Activated CD4-positive, alpha-beta T cell treated with anti-CD3 and anti-CD28 coated beads, Interleukin-2, amount 10 ng/mL, durations not matched to agents 7 days and 5 days (primary cell): Measurements from ENCODE around the gene IGFN1. TPM values are rescaled to one million over a fixed set of nuclear protein-coding genes. Genes with fewer than 3 reads are reported as not detected.

Source experiments
- CTCF ChIA-PET: fragments of 350-600 bp; sonication (Branson Sonifier 250); formaldehyde crosslinking; loops from one replicate; lab custom pipeline; 2021; ENCODE audit warnings: antibody characterized with exemption; lab: Charles Lee
- POLR2A ChIA-PET: fragments of 350-600 bp; sonication (Branson Sonifier 250); formaldehyde crosslinking; loops from one replicate; lab custom pipeline; 2021; ENCODE audit warnings: antibody characterized with exemption; lab: Charles Lee
- DNase-seq: peaks from one replicate; pipeline ENCODE4 v3.0.0-alpha.2; 2020
- H3K27ac Mint-ChIP-seq: one replicate; pipeline ENCODE4 v1.8.0; 2021; ENCODE audit warnings: mild to moderate bottlenecking, moderate library complexity, mixed read lengths
- H3K27me3 Mint-ChIP-seq: one replicate; pipeline ENCODE4 v1.8.0; 2021; ENCODE audit warnings: mixed read lengths
- H3K36me3 Mint-ChIP-seq: one replicate; pipeline ENCODE4 v1.8.0; 2021; ENCODE audit warnings: low read depth, mixed read lengths
- H3K4me1 Mint-ChIP-seq: one replicate; pipeline ENCODE4 v1.8.0; 2021; ENCODE audit warnings: mixed read lengths
- H3K4me3 Mint-ChIP-seq: one replicate; pipeline ENCODE4 v1.8.0; 2021; ENCODE audit warnings: mild to moderate bottlenecking, moderate library complexity, mixed read lengths
- H3K9me3 Mint-ChIP-seq: one replicate; pipeline ENCODE4 v1.8.0; 2021; ENCODE audit warnings: mixed read lengths
- total RNA-seq, 2 experiments: library from RNA; stranded (reverse); gene quantifications; one replicate each; pipeline ENCODE4 v1.2.3, GENCODE V29; 2021

The IGFN1 gene
- total RNA-seq, 2 experiments from 2014 or later = not detected

DNA sequence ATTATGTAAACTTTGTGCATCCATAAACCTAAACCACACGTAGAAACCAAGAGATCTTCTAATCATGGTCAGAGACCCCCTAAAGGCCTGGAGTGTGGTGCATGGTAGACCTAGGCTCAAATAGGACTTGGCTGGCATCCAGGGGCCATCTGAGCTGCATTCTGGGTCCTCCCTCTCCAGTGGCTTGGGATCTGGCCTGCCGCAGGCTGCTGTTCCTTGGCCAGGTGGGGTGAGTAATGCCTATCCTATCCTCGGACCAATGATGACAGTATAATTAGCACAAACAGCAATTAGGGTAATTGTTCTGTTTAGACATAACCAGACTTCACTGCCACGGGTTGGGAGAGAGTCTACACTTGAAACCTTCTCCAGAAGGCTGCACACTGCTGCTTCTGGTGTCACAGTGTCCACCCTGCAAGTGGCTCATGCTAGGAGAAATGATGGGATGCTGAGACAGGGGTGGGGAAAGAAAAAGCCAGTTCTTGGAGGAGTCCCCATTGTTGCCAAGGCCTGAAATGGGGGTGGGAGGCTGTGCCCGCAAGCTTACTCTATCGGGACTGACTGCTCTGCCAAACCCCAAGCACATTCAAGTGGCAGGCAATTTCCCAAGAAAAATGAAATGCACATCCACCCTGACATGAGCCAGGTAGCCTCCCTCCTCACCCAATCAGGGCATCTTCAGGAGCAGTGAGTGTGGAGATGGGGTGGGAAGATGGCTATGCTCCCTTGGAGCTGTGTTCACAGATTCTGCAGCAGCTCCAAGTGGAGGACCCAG, 80.2 kb downstream of the IGFN1 start:
- Mint-ChIP-seq H3K9me3 (no peaks in the 10 kb centered on the region), H3K4me1 (no peaks in the 10 kb centered on the region), H3K27ac (no peak overlapping the region), H3K4me3 (no peak overlapping the region), H3K27me3 (peaks cover 14% of the 10 kb centered on the region), H3K36me3 (no peaks in the 10 kb centered on the region)
- POLR2A ChIA-PET = no interaction called here
- no peak for DNase-seq
- CTCF ChIA-PET = interaction anchor here (1.0 to 1.4 kb wide), 2 partner anchors 11 to 20 kb away, joined by 3 read pairs; no protein-coding TSS in a partner anchor

DNA sequence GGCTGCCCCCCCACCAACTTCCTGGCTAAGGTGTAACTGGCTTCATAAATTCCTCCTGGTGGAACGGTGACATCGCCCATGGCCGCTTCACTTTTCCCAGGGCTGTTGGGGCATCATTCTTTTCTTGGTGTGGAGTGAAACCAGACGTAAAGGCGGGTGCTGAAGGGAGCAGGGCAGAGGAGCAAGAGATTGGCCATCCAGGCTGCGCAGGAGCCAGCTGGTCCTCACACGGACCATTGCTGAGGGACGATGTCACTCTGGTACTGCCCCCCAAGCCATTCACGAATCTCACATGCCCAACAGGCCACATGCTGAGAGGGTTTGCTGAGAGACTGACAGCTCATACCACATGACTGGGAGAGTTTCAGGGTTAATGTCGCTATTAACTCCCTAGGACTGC, 82.2 kb downstream of the IGFN1 start:
- H3K4me1 Mint-ChIP-seq = no peaks in the 10 kb centered on the region
- no peak for DNase-seq
- H3K4me3 Mint-ChIP-seq = no peak overlapping the region
- ChIA-PET POLR2A (no interaction called here), CTCF (interaction anchor here (0.6 kb wide), 1 partner anchor 177 kb away, joined by 3 read pairs; no protein-coding TSS in a partner anchor)
- H3K9me3 Mint-ChIP-seq = no peaks in the 10 kb centered on the region
- no peaks in the 10 kb centered on the region for H3K36me3 Mint-ChIP-seq
- peaks cover 5% of the 10 kb centered on the region for H3K27me3 Mint-ChIP-seq
- no peak overlapping the region for H3K27ac Mint-ChIP-seq

DNA sequence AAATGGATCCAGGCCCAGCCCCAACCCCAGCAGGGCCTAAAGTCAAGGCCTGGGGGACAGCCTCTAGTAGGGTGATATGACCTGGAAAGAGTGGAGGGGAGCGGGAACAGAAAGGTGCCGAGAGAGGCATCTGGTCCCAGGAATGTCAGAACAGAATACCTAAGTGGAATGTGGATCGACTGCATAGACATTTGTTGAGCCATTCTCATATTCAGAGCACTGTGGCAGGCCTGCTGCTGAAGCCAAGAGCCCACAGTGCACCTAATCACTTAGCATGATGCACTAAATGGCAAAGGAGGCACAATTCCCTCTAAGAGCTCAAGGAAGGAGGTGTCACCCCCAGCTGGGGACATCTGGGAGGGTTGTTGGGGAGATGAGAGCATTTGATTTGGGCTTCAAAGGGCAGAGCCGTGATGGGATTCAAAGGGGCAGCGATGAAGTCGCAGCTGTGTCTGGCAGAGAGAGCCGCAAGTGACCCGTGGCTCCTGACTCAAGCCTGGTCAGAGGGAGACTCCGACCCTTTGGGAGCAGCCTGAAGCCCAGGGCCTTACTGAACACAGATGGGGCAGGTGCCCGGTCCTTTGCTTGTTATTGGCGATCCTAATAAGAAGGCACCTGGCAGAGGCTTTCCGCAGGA, 84.1 kb downstream of the IGFN1 start:
- Mint-ChIP-seq H3K4me3 (no peak overlapping the region), H3K4me1 (no peaks in the 10 kb centered on the region), H3K27me3 (peaks cover 4% of the 10 kb centered on the region), H3K27ac (no peak overlapping the region), H3K9me3 (no peaks in the 10 kb centered on the region), H3K36me3 (no peaks in the 10 kb centered on the region)
- CTCF ChIA-PET = no interaction called here
- POLR2A ChIA-PET = no interaction called here
- DNase-seq = no peak

DNA sequence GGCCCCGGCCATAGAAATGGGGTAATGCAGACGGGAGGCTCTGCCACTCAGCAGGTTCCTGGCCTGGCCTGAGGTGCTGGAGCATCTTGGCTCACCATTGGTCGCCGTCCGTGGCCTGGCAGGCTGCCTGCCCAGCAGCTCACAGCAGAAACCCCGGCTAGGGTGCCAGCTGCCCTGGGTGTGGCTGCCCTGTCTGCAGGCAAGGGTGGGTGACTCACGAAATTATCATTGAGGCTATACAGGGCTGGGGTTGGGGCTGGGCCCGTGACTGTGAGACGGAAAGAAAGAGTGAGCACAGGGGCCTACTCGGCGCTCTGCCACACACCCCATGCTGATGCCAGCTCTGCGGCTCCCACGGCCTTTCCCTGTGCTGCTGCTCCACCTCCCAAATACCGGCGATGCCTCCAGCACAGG, 84.6 kb downstream of the IGFN1 start:
- H3K4me3 Mint-ChIP-seq = no peak overlapping the region
- DNase-seq = no peak
- ChIA-PET POLR2A (no interaction called here), CTCF (no interaction called here)
- no peaks in the 10 kb centered on the region for H3K9me3 Mint-ChIP-seq
- H3K27ac Mint-ChIP-seq = no peak overlapping the region
- H3K4me1 Mint-ChIP-seq = no peaks in the 10 kb centered on the region
- peaks cover 8% of the 10 kb centered on the region for H3K27me3 Mint-ChIP-seq
- H3K36me3 Mint-ChIP-seq = no peaks in the 10 kb centered on the region

DNA sequence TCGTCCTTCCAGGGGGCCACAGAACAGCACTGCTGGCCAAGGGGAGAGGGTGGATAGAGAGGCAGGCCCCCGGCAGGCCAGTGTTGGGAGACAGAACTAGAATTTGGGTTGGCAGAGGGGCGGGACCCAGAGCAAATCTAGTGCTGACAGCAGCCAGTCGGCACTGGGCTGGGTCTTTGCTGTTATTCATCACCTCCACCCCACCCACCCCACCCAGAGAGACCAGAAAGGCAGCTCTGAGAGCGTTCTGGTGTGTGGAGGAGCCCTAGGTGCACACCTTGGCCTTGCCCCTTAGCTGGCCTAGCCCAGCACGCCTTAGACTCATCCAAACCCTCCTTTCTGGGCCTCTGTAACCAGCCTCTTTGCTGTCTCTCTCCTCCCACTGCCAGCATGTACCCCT, 86.3 kb downstream of the IGFN1 start:
- Mint-ChIP-seq H3K36me3 (no peaks in the 10 kb centered on the region), H3K27ac (no peak overlapping the region), H3K4me3 (no peak overlapping the region), H3K9me3 (no peaks in the 10 kb centered on the region), H3K4me1 (no peaks in the 10 kb centered on the region), H3K27me3 (peaks cover 20% of the 10 kb centered on the region)
- ChIA-PET CTCF (no interaction called here), POLR2A (no interaction called here)
- no peak for DNase-seq

DNA sequence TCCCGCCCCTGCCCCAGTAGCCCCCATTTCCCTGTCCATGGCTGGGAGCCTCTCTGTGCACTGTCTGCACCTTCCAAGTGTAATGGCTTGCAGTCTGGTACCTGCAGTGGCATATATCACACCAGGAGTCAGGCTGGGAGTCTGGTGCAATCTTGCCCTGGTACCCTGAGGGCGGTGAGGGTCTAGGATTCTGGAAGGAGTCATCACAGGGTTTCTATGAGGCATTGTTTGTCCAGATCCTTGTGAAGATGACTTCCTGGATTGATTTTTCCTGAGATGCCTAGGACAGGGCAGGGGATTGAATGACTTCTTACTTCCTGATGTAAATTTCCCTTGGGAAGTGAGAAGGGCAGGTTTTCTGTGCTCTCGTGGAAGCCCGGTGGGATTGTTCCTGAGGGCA, 86.8 kb downstream of the IGFN1 start:
- DNase-seq = no peak
- H3K27ac Mint-ChIP-seq = no peak overlapping the region
- H3K36me3 Mint-ChIP-seq = no peaks in the 10 kb centered on the region
- H3K27me3 Mint-ChIP-seq = peaks cover 26% of the 10 kb centered on the region
- ChIA-PET CTCF (no interaction called here), POLR2A (no interaction called here)
- H3K9me3 Mint-ChIP-seq = no peaks in the 10 kb centered on the region
- H3K4me1 Mint-ChIP-seq = no peaks in the 10 kb centered on the region
- H3K4me3 Mint-ChIP-seq = no peak overlapping the region

Other genes starting within 250 kb of the IGFN1 start
- gene KIF21B, start 167.1 kb upstream of the IGFN1 start, total RNA-seq = 100 to 1,000 TPM; 104 to 107 TPM
- not detected for gene CACNA1S, start 78.4 kb upstream of the IGFN1 start, total RNA-seq
- not detected for gene ASCL5, start 63.6 kb upstream of the IGFN1 start, total RNA-seq
- gene TMEM9, start 36.4 kb upstream of the IGFN1 start, total RNA-seq = 10 to 100 TPM; 15.2 to 17.2 TPM
- gene PKP1, start 92.7 kb downstream of the IGFN1 start, total RNA-seq = not detected
- gene TNNT2, start 186.9 kb downstream of the IGFN1 start, total RNA-seq = not detected
- gene LAD1, start 208.5 kb downstream of the IGFN1 start, total RNA-seq = not detected
- gene TNNI1, start 230.9 kb downstream of the IGFN1 start, total RNA-seq = not detected